Common myeloid progenitor, CD34-positive (primary cell): ENCODE data around the gene WAPL.
A peak's percentile ranks its signal among the peaks of the same experiment; 100 is the strongest.

Experiments used
- CTCF ChIA-PET: fragments of 350-600 bp; sonication (Branson Sonifier 250); formaldehyde crosslinking; loops from one replicate; lab custom pipeline; 2021; ENCODE audit warnings: antibody characterized with exemption; lab: Charles Lee
- POLR2A ChIA-PET: fragments of 350-600 bp; sonication (Branson Sonifier 250); formaldehyde crosslinking; loops from one replicate; lab custom pipeline; 2021; ENCODE audit warnings: antibody characterized with exemption; lab: Charles Lee
- DNase-seq, 3 donors: peaks; one replicate each; pipeline versions ENCODE4 v3.0.0 to v3.0.0-alpha.2; 2013
- H3K27ac ChIP-seq, 2 experiments: 1 replicate in 1 of 2; 2 replicates in 1 of 2; pipeline ENCODE4 v1.7.0; 2013; ENCODE audit warnings: inconsistent platforms in 2 of 2, low read length in 2 of 2, mild to moderate bottlenecking in 2 of 2, low read depth in 1 of 2, moderate library complexity in 1 of 2; ENCODE audit not compliant: severe bottlenecking in 2 of 2, insufficient read depth in 1 of 2, poor library complexity in 1 of 2
- H3K27me3 ChIP-seq, 5 experiments: replicated peaks in 2 of 5; 1 replicate in 3 of 5; 2 replicates in 2 of 5; pipeline versions ENCODE4 v1.6.1 to v1.7.0; 2013; ENCODE audit warnings: low read length in 4 of 5, mild to moderate bottlenecking in 2 of 5, moderate library complexity in 2 of 5, inconsistent platforms in 1 of 5; ENCODE audit not compliant: insufficient read depth in 5 of 5, control insufficient read depth in 4 of 5
- H3K36me3 ChIP-seq, 4 experiments: 1 replicate in 2 of 4; 2 replicates in 2 of 4; pipeline versions ENCODE4 v1.6.1 to v1.7.0; 2013; ENCODE audit warnings: low read length in 3 of 4, control low read depth in 1 of 4, mild to moderate bottlenecking in 1 of 4; ENCODE audit not compliant: control insufficient read depth in 4 of 4, insufficient read depth in 4 of 4
- H3K4me1 ChIP-seq, 4 experiments: 1 replicate in 3 of 4; 2 replicates in 1 of 4; pipeline versions ENCODE4 v1.6.1 to v1.7.1; 2013; ENCODE audit warnings: low read length in 3 of 4, mild to moderate bottlenecking in 3 of 4, control low read depth in 1 of 4, inconsistent platforms in 1 of 4, moderate library complexity in 1 of 4; ENCODE audit not compliant: control insufficient read depth in 4 of 4, insufficient read depth in 4 of 4; ENCODE audit errors: control extremely low read depth in 1 of 4
- H3K4me3 ChIP-seq, 7 experiments: 1 replicate in 4 of 7; 2 replicates in 3 of 7; pipeline versions ENCODE4 v1.5.1 to v1.7.0; 2013; ENCODE audit warnings: mild to moderate bottlenecking in 7 of 7, low read length in 6 of 7, moderate library complexity in 6 of 7, inconsistent platforms in 2 of 7, low read depth in 2 of 7, control low read depth in 1 of 7; ENCODE audit not compliant: insufficient read depth in 4 of 7, control insufficient read depth in 1 of 7; ENCODE audit errors: extremely low read depth in 1 of 7
- H3K9me3 ChIP-seq, 5 experiments: 1 replicate in 4 of 5; 2 replicates in 1 of 5; pipeline versions ENCODE4 v1.6.1 to v1.7.1; 2013; ENCODE audit warnings: low read length in 4 of 5, mild to moderate bottlenecking in 2 of 5, inconsistent platforms in 1 of 5, low read depth in 1 of 5, moderate library complexity in 1 of 5; ENCODE audit not compliant: control insufficient read depth in 4 of 5, insufficient read depth in 2 of 5; ENCODE audit errors: control extremely low read depth in 1 of 5
- WGBS: methylation state at CpG from one replicate; pipeline ENCODE4 v1.1.5; 2013; ENCODE audit not compliant: insufficient coverage; 5-methylcytosine and 5-hydroxymethylcytosine counted together

The WAPL gene

DNA sequence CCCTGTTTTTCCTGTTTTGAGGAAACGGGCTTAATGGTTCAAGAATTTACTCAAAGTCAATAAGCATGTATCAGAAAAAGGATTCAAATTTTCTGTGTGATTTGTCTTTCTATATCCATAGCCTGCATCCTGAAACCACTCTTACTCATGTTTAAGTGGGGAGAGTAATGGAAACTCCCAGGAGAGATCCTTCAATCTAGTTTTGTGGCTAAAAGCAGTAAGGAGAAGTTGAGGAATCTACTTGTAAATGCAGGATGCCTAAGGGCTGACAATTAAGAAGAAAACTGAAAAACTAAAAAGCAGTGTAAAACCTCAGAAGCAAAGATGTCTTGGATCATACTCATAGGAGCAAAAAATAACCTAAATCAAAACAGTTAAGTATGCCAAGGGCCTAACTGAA, 86.9 kb downstream of the WAPL start:
- Histone ChIP-seq H3K36me3 (peaks cover 10 to 45% (median 30%) of the 10 kb centered on the region in 4 experiments), H3K4me3 (no peak overlapping the region), H3K27me3 (no peaks in the 10 kb centered on the region), H3K4me1 (peaks cover 0 to 2% (median 0%) of the 10 kb centered on the region in 4 experiments), H3K27ac (no peak overlapping the region), H3K9me3 (no peaks in the 10 kb centered on the region)
- ChIA-PET CTCF (no interaction called here), POLR2A (no interaction called here)
- DNase-seq = no peak
- no CpG with 5 or more reads among the region's 1 CpG for WGBS

DNA sequence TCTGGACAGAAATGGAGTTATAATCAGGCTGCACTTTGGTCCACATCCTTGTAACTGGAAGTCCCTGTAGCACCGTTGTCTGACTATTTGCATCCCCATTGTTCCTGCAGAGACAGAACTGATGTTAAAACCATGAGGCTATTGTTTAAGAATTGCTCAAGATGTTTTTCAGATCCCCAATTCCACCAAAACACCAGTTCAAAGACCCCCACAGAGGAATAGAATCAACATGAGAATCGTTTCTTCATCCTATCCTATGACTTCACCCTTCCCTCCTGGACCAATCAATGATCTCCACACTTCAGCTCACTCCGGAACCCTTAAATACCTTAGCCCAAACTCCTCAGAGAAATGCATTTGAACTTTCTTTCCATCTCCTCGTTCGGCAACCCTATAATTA, 97.9 kb downstream of the WAPL start:
- ChIA-PET POLR2A (no interaction called here), CTCF (interaction anchor here (1.7 kb wide), 1 partner anchor 12 kb away, joined by 4 read pairs; no protein-coding TSS in a partner anchor)
- Histone ChIP-seq H3K9me3 (no peaks in the 10 kb centered on the region), H3K4me1 (no peaks in the 10 kb centered on the region), H3K27me3 (no peaks in the 10 kb centered on the region), H3K27ac (no peak overlapping the region), H3K4me3 (no peak overlapping the region), H3K36me3 (no peaks in the 10 kb centered on the region)
- DNase-seq = no peak
- 97% methylated on average over 5 of the region's 5 CpGs for WGBS

DNA sequence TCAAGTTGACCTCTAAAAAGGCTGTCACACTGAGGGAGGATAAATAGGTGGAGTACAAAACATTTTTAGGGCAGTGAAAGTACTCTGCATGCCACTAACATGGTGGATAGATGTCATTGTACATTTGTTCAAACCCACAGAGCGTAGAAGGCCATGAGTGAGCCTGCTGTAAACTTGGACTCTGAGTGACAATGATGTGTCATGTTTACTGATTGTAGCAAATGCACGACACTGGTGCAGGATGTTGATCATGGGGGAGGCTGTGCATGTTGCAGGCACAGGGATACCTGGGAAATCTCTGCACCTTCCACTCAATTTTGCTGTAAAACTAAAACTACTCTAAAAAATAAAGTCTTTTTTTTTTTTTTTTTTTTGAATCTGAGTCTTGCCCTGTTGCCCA, 102.5 kb downstream of the WAPL start:
- Histone ChIP-seq H3K9me3 (no peaks in the 10 kb centered on the region), H3K4me3 (no peak overlapping the region), H3K36me3 (no peaks in the 10 kb centered on the region), H3K27me3 (no peaks in the 10 kb centered on the region), H3K4me1 (peaks cover 0 to 11% (median 3%) of the 10 kb centered on the region in 4 experiments), H3K27ac (no peak overlapping the region)
- CTCF ChIA-PET = no interaction called here
- POLR2A ChIA-PET = no interaction called here
- DNase-seq = no peak
- 100% methylated on average over 1 of the region's 2 CpGs for WGBS

DNA sequence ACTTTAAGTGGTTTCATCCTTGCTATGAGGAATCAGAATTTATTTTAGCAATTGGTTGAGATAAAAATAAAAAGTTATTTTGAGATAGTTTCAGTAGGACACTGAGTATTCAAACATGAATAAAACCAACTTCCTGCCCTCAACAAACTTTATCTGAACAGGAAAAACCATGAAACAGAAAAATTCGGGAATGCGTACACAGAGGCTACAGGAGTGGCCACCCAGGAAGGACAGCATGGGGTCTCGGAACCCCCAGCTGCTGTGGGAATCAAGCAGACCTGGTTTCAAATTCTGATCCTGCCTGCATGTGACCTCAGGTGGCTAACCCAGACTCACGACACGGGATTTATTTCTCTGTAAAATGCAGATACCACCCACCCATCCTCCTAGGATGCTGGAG, 106.0 kb downstream of the WAPL start:
- Histone ChIP-seq H3K9me3 (peaks cover 0 to 3% (median 0%) of the 10 kb centered on the region in 5 experiments), H3K27ac (no peak overlapping the region), H3K4me1 (peaks cover 17 to 44% (median 34%) of the 10 kb centered on the region in 4 experiments), H3K4me3 (no peak overlapping the region), H3K27me3 (no peaks in the 10 kb centered on the region), H3K36me3 (no peaks in the 10 kb centered on the region)
- 71% methylated on average over 4 of the region's 5 CpGs for WGBS
- ChIA-PET CTCF (no interaction called here), POLR2A (no interaction called here)
- DNase-seq = no peak

DNA sequence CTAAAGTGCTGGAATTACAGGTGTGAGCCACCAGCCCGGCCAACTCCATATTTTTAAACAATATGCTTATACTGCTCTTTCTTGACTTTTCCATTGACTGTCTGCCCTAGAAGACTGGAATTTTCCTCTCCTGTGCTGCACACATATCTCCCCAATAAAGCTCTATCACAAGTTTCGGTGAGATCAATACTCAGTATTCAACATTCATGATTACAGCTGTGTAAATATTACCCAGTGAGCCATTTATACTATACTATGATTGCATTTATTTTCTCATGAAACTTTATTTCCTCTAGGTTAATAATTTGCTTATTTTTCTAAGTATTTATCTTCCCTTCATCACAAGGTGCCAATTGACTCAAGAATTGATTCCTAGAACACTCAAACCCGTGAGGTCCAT, 106.5 kb downstream of the WAPL start:
- no peaks in the 10 kb centered on the region for H3K27me3 ChIP-seq
- H3K4me3 ChIP-seq = no peak overlapping the region
- POLR2A ChIA-PET = no interaction called here
- no peak for DNase-seq
- peaks cover 0 to 4% (median 0%) of the 10 kb centered on the region in 5 experiments for H3K9me3 ChIP-seq
- H3K36me3 ChIP-seq = no peaks in the 10 kb centered on the region
- no peak overlapping the region for H3K27ac ChIP-seq
- CTCF ChIA-PET = no interaction called here
- peaks cover 17 to 46% (median 37%) of the 10 kb centered on the region in 4 experiments for H3K4me1 ChIP-seq
- 100% methylated on average over 1 of the region's 3 CpGs for WGBS

DNA sequence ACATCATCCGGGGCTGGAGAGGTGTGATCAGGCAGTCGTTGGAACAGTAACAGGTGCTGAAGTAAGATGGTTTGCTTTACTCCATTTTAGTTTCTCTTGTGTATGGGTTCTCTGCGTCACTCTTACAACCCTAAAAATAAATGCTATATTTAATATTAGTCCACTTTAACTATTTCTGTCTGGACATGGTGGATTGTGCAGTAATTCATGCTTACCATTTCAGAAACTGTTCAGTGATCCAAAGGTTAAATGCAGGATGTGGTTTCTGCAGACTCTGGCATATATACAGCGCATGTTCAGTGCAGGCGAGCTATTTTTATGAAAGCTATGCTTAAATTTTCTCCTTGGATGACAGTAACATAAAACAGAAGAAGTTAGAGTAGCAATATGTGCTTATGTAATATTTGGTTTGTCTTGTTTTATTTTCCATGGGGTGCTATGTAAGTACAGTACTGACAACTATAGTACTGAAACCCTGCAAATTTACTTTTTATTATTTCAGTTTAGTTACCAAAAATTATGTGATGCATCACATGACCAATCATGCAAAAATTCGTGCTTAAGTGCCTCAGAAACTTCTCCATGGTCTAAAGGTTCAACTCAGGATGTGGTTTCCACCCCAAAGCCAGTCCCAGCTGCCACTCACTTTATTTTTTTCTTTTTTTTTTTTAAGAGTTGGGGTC, 108.4 kb downstream of the WAPL start:
- Histone ChIP-seq H3K4me3 (peak overlapping the region in 4 of 7 experiments; percentile 5 to 49 (median 32)), H3K9me3 (peaks cover 0 to 4% (median 0%) of the 10 kb centered on the region in 5 experiments), H3K27ac (no peak overlapping the region), H3K27me3 (no peaks in the 10 kb centered on the region), H3K4me1 (peaks cover 17 to 46% (median 37%) of the 10 kb centered on the region in 4 experiments), H3K36me3 (no peaks in the 10 kb centered on the region)
- peak in 2 of 3 donors; percentile 66 to 80 for DNase-seq
- ChIA-PET CTCF (interaction anchor here (0.9 to 2.0 kb wide), 4 partner anchors 9 to 99 kb away, joined by 3 to 9 read pairs (median 4); no protein-coding TSS in a partner anchor), POLR2A (no interaction called here)
- 0% methylated on average over 3 of the region's 6 CpGs for WGBS

DNA sequence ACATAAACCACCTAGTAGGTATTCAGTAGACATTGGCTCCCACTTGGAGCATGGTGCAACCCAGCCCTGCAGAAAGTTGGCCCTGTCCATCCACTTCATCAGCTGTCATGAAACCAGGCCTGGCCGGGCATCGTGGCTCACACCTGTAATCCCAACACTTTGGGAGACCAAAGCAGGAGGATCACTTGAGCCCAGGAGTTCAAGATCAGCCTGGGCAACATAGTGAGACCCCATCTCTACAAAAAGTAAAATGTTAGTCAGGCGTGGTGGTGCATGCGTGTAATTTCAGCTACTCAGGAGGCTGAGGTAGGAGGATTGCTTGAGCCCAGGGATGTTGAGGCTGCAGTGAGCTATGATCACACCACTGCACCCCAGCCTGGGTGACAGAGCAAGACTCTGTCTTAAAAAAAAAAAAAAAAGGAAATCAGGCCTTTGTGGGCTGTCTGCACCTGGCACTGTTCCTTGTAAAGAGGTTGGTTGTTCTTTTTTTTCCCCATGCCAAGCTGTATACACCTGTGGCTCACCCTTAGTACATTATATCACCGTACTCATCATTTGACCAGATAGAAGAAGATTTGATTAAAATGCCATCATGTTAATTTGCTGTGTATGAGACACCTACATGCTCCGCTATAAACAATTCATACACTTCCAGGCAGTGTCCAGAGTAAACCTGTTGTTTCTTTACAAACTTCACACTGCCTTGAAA, 109.6 kb downstream of the WAPL start:
- DNase-seq = peak in 2 of 3 donors; percentile 17 to 21
- 58% methylated on average over 4 of the region's 6 CpGs for WGBS
- no peaks in the 10 kb centered on the region for H3K36me3 ChIP-seq
- no peak overlapping the region for H3K27ac ChIP-seq
- CTCF ChIA-PET = interaction anchor here (0.9 to 2.5 kb wide), 6 partner anchors 8 to 62 kb away, joined by 3 to 21 read pairs (median 4); no protein-coding TSS in a partner anchor
- peaks cover 0 to 4% (median 0%) of the 10 kb centered on the region in 5 experiments for H3K9me3 ChIP-seq
- peak overlapping the region in 4 of 7 experiments; percentile 1 to 64 (median 39) for H3K4me3 ChIP-seq
- POLR2A ChIA-PET = interaction anchor here (0.6 to 1.8 kb wide), 2 partner anchors 12 to 103 kb away, joined by 4 to 8 read pairs; no protein-coding TSS in a partner anchor
- H3K27me3 ChIP-seq = no peaks in the 10 kb centered on the region
- H3K4me1 ChIP-seq = peaks cover 17 to 46% (median 37%) of the 10 kb centered on the region in 4 experiments
